Esophagus muscularis mucosa (tissue), 4 donors: Measurements from ENCODE around the gene URI1.

Experiments
- EP300 ChIP-seq: sonication (generic); formaldehyde crosslinking; IDR thresholded peaks from one replicate; pipeline ENCODE4 v1.6.1; 2017; ENCODE audit warnings: antibody characterized with exemption
- POLR2A ChIP-seq: fragments of 450-650 bp; IDR thresholded peaks from one replicate; pipeline ENCODE4 v1.6.1; 2017; ENCODE audit warnings: antibody characterized with exemption, moderate library complexity, mild to moderate bottlenecking, low read depth
- TF ChIP-seq, protein P1 (sequence below), 3 experiments: fragments of 200-600 bp in 2 of 3; fragments of 450-650 bp in 1 of 3; sonication (generic) in 2 of 3; IDR thresholded peaks; one replicate each; pipeline ENCODE4 v1.5.1; 2017 to 2019; ENCODE audit warnings: antibody characterized with exemption in 3 of 3, mild to moderate bottlenecking in 2 of 3, moderate library complexity in 1 of 3

DNA sequence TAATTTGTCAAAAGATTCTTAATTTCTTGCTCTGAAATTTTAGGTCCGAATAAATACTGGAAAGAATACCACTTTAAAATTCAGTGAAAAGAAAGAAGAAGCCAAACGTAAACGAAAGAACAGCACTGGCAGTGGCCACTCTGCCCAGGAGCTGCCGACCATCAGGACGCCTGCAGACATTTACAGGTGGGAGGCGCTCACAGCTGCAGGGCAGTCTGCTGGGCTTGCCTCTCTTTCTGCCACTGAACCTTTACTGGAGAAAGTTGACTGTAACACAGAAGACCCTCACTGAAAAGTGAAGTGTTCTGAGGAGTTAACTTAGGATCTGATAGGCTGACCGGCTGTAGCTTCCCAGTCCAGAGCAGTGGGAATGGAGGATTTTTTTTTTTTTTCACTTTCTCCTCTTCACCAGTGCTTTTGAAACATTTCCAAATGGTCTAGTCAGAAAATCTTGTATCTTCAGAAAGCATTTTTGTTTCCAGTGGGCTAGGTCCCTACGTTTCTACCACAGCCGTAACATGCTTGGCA is 69.1 kb downstream of the URI1 start:
- TF ChIP-seq EP300 (no peak), POLR2A (no peak)
- TF ChIP-seq, protein P1, sequence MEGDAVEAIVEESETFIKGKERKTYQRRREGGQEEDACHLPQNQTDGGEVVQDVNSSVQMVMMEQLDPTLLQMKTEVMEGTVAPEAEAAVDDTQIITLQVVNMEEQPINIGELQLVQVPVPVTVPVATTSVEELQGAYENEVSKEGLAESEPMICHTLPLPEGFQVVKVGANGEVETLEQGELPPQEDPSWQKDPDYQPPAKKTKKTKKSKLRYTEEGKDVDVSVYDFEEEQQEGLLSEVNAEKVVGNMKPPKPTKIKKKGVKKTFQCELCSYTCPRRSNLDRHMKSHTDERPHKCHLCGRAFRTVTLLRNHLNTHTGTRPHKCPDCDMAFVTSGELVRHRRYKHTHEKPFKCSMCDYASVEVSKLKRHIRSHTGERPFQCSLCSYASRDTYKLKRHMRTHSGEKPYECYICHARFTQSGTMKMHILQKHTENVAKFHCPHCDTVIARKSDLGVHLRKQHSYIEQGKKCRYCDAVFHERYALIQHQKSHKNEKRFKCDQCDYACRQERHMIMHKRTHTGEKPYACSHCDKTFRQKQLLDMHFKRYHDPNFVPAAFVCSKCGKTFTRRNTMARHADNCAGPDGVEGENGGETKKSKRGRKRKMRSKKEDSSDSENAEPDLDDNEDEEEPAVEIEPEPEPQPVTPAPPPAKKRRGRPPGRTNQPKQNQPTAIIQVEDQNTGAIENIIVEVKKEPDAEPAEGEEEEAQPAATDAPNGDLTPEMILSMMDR (IDR thresholded peaks at IDR 0.05), result no peak
